Hindlimb muscle (tissue), 1 donor: ENCODE measurements around the gene ARID2. TPM values are rescaled to one million over a fixed set of nuclear protein-coding genes. Genes with fewer than 3 reads are reported as not detected.

Source experiments
- DNase-seq: peaks from one replicate; pipeline ENCODE4 v3.0.0-alpha.2; 2013
- polyA plus RNA-seq: library from polyadenylated mRNA; unstranded; fragments of 120-200 nt; gene quantifications from one replicate; pipeline ENCODE4 v1.2.1, GENCODE V29; 2013; ENCODE audit not compliant: insufficient read length

The ARID2 gene
- polyA plus RNA-seq, 1 donor: 15.1 TPM

- DNase-seq: peak; percentile 25
Measured at GRCh38 chr12:45762185-45763110, 32.9 kb downstream of the ARID2 start.

GRCh38 chr12:45763381-45763780 lies 33.9 kb downstream of the ARID2 start:
- DNase-seq: no peak

DNA sequence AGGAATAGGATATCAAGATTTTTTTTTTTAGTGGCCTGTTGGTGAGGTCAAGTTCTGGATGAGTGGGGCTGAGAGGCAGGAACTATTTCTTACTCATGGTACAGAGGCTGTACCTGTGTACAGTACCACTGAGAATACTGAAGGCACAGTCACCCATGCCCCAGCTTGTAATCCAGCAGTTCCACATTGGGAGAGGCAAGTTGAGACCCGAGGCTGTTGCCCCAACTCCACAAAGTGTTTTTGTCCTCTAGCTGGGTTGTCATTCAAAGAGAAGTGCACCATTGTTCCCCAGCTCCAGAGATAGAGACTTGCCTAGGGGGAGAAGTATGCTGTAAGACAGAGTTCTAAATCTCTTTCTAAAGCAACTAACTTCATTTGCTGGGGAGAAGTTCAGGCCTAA lies 38.7 kb downstream of the ARID2 start:
- DNase-seq: no peak

GRCh38 chr12:45773747-45774146 lies 44.2 kb downstream of the ARID2 start:
- DNase-seq: no peak

GRCh38 chr12:45774508-45775162 lies 45.1 kb downstream of the ARID2 start:
- no peak for DNase-seq

DNA sequence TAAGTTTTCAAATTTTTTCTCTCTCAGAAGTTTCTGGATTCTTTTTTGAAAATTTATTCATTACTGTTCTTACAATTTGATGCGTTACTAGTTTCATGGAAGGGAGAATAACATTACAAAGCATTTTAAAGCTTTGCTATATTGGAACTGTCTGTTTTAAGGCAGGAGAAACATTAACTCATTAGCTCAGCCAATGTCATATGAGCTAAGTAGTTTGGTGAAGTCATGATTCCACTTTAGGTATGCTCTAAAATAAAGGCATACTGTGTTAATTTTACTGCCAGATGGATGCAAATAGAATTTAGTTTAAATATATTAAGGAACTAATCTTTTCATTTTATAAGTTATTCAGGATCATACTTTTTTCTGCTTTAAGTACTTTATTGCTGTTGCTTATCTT lies 46.0 kb downstream of the ARID2 start:
- DNase-seq: no peak

DNA sequence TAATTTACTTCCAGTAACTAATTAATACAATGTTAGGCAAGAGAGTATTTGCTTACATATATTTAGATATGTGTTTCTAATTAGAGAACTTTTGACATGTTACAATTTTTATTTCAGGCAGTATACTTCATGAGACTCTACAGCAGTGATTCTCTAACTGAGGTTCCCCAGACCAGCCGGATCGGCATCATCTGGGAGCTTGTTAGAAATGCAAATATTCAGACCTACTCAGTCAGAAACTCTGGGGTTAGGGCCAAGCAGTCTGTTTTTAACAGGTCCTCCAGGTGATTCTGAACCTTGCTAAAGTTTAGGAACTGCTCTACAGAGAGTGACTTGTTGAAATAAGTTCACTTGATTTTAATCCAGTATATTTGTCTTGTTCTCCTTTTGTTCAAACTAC lies 46.5 kb downstream of the ARID2 start:
- DNase-seq: no peak

DNA sequence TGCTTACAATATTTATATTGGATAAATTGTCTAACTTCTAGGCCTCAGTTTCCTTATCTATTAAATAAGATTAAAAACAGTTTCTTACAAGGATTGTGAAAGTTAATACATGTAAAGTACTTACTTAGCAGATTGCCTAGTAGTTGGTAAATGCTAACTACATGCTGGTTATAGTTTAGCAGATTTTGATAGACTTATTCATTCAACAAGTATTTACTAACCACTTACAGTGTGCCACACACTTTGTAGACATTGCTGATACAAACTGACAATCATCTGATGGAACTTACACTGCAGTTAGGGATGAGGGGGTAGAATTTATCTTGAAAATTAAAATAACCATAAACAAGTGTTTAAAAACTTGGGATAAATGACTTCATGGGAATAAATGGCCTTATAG lies 50.4 kb downstream of the ARID2 start:
- no peak for DNase-seq

DNA sequence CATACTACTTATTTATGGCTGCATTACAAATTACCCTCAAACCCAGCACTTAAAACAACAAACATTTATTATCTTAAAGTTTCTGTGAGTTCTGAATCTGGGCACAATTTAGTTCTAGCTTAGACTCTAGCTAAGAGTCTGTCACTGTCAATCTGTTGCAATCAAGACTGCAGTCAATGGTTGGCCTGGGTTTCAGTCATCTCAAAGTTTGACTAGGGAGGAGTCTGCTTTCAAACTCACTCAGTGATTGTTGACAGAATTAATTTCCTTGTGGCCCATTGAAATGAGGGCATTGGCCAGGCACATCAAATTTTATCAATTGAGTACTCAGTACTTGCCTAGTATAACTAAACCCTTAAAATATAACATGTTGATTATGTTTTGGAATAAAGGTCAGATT lies 51.6 kb downstream of the ARID2 start:
- no peak for DNase-seq

GRCh38 chr12:45785315-45785714 lies 55.8 kb downstream of the ARID2 start:
- DNase-seq: no peak

- no peak for DNase-seq
Measured at GRCh38 chr12:45789025-45789424, 59.5 kb downstream of the ARID2 start.

DNA sequence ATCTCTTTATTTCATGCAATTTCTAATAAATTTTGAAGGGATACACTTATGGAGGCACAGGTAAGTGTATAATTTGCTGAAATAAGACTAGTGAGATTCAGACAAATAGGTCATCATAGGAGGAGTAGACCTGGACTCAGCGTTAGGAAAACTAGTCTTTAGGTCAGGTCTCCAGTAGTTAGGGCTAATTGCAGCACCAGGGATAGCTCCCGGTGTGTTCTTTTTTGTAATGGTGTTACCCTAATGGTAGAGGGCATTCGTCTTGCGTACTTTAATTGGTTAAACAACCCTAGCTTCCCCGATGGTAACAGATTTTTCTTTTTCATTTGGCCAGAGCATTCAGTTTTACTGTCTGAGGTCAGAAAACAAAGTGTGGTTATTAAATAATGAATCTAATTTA lies 64.9 kb downstream of the ARID2 start:
- no peak for DNase-seq

DNA sequence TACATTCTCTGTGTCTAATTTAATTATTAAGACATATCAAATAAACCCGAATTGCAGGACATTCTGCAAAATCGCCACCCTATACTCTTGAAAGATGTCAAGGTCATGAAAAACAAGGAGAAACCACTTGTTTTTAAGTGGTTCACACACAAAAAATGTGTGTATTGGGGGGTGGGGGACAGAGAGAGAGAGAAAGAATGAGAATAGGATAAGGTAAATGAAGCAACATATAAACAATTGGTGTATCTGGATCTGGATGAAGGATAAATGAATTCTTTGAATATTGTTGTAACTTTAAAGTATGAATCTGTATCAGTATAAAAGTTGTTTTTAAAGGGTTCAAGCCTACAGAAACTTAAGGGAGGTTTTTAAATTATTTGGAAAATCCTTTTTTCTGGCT lies 72.1 kb downstream of the ARID2 start:
- no peak for DNase-seq

DNA sequence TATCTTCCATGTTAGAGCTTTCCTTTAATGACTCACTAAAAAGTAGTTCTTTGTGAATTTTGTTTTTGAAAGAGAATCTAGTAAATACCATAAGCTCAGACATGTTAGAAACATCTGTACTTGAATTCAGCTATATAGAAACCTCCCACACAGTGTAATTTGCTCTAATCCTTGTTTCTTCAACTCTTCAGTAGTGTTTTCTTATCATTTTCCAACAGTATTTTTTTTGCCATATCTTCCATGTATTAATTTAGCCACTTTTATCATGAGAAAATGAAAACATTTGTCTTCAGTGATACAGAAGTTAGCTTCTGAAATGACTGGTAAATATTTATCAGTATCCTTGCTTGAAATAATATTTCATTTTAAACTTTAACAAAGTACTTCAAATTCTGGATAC lies 73.6 kb downstream of the ARID2 start:
- DNase-seq: no peak

DNA sequence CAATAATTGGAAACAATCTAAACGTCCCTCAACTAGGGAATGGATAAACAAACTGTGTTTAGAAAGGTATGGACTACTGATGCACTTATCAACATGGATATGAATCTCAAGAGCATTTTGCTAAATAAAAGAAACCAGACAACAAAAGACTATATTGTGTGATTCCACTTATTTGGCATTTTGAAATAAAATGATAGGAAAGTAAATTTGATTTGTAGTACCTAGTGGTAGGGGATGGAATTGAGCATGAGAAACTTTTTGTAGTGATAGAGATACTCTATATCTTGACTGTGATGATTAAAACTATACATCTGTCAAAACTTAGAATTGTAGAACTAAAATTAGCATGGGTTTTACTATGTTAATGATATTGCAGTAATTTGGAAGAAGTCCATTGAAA lies 87.1 kb downstream of the ARID2 start:
- no peak for DNase-seq

DNA sequence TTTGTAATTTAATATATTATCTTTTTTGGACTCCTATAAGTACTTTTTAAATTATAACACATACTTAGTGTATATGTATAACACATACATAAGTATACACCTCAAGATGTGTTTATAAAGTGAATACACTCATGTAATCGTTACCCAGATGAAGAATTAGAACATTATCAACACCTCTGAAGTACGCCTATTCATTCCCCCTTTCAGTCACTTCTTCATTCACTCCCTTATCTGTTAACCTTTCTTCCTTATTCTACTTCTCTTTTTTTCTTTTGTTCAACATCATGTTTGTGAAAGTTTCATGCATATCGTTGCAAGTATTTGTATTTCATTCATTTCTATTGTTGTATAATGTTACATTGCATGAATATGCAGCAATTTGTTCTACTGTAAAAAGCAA lies 98.5 kb downstream of the ARID2 start:
- DNase-seq: no peak

DNA sequence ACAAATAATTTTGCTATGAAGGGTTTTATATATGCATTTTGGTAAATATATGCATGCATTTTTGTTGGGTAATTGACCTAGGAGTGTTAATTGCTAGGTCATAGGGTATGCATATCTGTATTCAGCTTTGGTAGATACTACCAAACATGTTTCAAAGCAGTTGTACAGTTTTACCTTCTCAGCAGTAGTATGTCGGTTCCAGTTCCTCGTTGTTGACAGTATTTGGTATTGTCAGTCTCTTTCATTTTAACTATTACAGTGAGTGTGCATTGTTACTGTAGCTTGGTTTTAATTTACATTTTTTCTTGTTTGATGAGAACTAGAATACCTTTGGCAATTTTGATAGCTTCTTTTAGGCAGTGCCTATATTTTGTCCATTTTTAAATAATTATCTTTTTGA lies 98.9 kb downstream of the ARID2 start:
- no peak for DNase-seq

DNA sequence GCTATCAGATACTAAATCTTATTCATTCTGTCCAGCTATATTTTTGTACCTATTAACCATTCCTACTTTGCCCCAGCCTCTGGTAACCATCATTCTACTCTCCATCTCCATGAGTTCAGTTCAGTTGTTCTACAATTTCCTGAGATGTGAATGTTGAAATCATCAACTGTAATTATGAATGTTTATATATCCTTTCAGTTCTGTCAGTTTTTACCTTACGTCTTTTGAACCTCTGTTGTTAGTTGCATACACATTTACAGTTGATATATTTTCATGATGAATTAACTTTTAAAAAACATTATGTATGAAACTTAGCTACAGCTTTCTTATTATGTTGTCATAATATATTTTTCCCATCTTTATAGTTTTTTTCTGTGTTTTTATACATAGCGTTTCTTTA lies 102.1 kb downstream of the ARID2 start:
- DNase-seq: no peak

DNA sequence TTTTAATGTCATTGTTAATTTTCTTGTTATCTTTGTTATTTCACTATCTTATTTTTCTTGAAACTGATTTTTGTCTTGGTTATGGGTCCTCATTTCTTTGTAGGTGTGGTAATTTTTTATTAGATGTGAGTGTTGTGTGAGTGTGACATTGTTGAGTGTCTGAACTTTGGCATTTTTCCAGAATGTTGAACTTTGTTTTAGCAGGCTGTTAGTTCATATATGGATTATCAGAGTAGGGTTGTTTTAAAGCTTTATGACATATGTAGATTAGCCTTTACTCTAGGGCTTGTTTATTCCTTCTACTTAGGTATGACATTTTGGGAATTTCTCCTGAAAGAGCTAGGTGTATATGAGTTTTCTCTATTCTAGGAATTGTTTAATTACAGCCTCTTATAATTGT lies 103.9 kb downstream of the ARID2 start:
- no peak for DNase-seq

DNA sequence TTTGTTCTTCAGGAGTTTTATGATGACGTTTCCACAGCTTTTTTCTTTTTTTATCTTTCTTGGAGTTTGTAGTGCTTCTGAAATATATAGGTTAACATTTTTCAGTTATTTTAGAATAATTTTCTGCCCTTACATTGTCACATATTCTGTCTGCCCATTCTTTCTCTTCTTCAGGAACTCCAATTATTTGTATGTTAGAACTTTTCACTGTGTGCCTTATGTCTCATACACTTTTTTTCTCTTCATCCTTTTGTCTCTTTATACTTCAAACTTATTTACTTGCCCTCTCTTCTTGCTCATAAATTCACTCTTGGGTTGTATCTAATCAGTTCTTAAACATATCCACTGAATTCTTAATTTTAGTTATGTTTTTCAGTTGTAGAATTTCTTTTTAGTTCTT lies 105.3 kb downstream of the ARID2 start:
- no peak for DNase-seq

GRCh38 chr12:45839917-45840316 lies 110.4 kb downstream of the ARID2 start:
- DNase-seq: no peak

DNA sequence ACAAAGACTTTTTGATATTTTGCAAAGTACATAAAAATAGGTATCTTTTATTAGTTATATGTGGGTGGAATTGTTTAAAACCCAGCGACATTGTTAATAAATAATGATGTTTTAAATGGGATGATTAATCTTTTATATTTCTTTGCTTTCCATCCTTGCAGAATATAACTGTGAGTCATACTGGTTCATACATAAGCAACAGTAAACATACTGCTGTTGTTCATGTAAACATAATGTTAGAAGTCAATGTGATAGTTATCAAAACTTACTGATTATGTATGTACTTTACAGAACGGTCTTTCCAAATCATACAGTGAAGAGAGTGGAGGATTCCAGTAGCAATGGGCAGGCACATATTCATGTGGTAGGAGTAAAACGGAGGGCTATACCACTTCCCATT lies 119.8 kb downstream of the ARID2 start:
- DNase-seq: no peak

GRCh38 chr12:45850302-45850701 lies 120.8 kb downstream of the ARID2 start:
- no peak for DNase-seq

DNA sequence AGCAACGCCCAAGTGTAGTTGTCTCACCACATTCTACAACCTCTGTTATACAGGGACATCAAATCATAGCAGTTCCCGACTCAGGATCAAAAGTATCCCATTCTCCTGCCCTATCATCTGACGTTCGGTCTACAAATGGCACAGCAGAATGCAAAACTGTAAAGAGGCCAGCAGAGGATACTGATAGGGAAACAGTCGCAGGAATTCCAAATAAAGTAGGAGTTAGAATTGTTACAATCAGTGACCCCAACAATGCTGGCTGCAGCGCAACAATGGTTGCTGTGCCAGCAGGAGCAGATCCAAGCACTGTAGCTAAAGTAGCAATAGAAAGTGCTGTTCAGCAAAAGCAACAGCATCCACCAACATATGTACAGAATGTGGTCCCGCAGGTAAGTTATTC lies 123.0 kb downstream of the ARID2 start:
- no peak for DNase-seq
